ENCODE data around the gene MEGF6.
"Not testable (repeated sequence)": the region's sequence is repeated elsewhere in the genome, so short reads cannot be mapped to it uniquely, and the experiment has no call there.

MEGF6 gene

DNA sequence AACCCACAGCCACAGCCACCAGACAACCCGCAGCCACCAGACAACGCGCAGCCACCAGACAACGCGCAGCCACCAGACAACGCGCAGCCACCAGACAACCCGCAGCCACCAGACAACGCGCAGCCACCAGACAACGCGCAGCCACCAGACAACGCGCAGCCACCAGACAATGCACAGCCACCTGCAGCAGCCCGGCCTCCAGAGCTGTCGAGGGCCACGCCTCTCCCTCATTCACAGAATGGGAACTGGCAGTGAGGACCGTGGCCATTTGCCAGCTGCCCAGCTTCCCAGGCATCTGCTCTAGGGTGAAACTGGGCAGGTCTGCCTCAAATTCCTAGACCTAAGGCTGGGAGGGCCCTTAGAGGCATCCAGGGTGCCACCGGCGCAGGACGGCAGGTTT is 27.6 kb downstream of the MEGF6 start:
- not testable (repeated sequence) for H3K36me3 ChIP-seq (ENCODE audit: control insufficient read depth in 2 of 2, insufficient read depth in 2 of 2, low read length in 2 of 2); H3K9me3 ChIP-seq (ENCODE audit: control insufficient read depth in 2 of 2, low read length in 2 of 2); H3K27me3 ChIP-seq (ENCODE audit: control insufficient read depth in 2 of 2, insufficient read depth in 2 of 2, low read length in 2 of 2); H3K27ac ChIP-seq (ENCODE audit: low read depth in 2 of 2, low read length in 2 of 2); H3K4me3 ChIP-seq (ENCODE audit: low read length in 2 of 2); H3K4me1 ChIP-seq (ENCODE audit: control insufficient read depth in 2 of 2, insufficient read depth in 2 of 2, low read length in 2 of 2); H3K9ac ChIP-seq (ENCODE audit: low read depth in 1 of 2, low read length in 2 of 2)

DNA sequence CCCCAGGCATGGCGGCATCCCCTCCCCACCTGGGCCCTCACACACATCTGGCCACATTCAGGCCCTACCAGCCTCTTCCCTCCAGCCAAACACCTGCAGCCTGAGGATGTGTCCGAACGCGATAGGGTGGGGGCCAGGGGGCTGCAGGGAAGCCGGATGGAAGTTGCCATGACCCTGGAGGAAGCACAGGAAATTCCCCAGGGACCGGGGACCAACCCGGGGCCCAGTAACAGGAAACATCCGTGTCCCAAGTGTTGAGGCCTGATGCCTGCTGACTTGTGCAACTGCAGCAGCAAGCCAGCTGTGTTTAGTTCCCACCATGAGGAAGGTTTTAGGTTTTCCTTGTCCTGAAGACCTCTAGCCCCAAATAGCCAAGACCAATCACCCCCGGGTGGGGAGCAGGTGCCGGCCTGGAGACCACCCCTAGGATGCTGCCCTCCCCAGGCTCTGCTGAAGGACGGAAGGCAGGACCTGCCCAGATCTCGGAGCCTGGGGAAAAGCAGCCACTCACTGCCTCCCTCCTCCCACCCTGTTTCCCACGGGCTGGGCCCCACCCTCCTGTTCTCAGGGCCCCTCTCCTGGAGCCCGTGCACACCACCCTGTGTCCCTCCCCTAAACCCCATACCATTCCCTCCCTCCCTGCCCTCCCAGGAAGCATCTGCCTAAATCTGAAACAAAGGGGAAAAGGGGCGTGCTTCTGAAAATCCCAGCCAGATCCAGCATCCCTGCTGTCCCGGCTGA is 29.8 kb downstream of the MEGF6 start:
- no peak overlapping the region for H3K4me3 ChIP-seq (ENCODE audit: low read length in 2 of 2)
- no peaks in the 10 kb centered on the region for H3K27me3 ChIP-seq (ENCODE audit: control insufficient read depth in 2 of 2, insufficient read depth in 2 of 2, low read length in 2 of 2)
- H3K9ac ChIP-seq (ENCODE audit: low read depth in 1 of 2, low read length in 2 of 2): no peak overlapping the region
- no peaks in the 10 kb centered on the region for H3K4me1 ChIP-seq (ENCODE audit: control insufficient read depth in 2 of 2, insufficient read depth in 2 of 2, low read length in 2 of 2)
- no peaks in the 10 kb centered on the region for H3K9me3 ChIP-seq (ENCODE audit: control insufficient read depth in 2 of 2, low read length in 2 of 2)
- H3K36me3 ChIP-seq (ENCODE audit: control insufficient read depth in 2 of 2, insufficient read depth in 2 of 2, low read length in 2 of 2): no peaks in the 10 kb centered on the region
- H3K27ac ChIP-seq (ENCODE audit: low read depth in 2 of 2, low read length in 2 of 2): no peak overlapping the region

DNA sequence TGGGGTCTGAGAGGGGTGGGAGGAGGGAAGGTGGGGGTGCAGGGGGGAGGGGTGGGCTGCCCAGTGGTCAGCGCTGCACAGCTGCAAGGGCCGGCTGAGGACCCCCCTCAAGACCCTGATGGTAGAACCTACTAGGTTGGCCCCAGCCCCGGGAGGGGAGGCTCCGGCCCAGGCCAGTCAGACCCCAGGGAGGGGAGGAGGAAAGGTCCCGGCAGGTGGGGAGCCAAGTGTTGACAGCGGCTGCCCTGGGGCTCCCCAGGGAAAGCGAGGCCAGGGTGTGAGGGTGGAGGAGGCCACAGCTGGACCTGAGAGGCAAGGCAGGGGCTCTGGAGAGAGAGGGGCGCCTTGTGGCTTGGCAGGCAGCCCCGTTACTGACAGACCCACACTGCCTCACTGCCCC is 31.1 kb downstream of the MEGF6 start:
- Histone ChIP-seq H3K4me3 (ENCODE audit: low read length in 2 of 2) (no peak overlapping the region), H3K9ac (ENCODE audit: low read depth in 1 of 2, low read length in 2 of 2) (no peak overlapping the region), H3K27me3 (ENCODE audit: control insufficient read depth in 2 of 2, insufficient read depth in 2 of 2, low read length in 2 of 2) (no peaks in the 10 kb centered on the region), H3K27ac (ENCODE audit: low read depth in 2 of 2, low read length in 2 of 2) (no peak overlapping the region), H3K4me1 (ENCODE audit: control insufficient read depth in 2 of 2, insufficient read depth in 2 of 2, low read length in 2 of 2) (no peaks in the 10 kb centered on the region), H3K36me3 (ENCODE audit: control insufficient read depth in 2 of 2, insufficient read depth in 2 of 2, low read length in 2 of 2) (no peaks in the 10 kb centered on the region), H3K9me3 (ENCODE audit: control insufficient read depth in 2 of 2, low read length in 2 of 2) (no peaks in the 10 kb centered on the region)

DNA sequence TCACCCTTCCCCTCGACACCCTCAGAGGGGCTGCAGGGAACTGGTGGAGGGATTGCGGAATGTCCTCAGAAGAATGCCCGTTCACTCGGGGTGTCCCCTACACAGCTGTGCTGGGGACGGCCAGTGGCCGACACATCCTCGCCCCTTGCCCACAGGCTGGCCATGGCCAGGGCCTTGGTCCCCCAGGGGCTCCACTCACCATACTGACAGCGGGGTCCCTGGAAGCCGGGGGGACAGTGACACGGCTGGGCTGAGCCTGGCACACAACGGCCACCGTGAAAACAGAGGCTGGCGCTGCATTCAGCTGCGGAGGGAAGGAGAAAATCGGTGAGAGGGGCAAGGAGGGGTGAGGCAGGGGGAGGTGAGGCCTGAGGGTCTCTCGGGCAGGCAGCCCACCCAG is 31.7 kb downstream of the MEGF6 start:
- Histone ChIP-seq H3K9ac (ENCODE audit: low read depth in 1 of 2, low read length in 2 of 2) (no peak overlapping the region), H3K36me3 (ENCODE audit: control insufficient read depth in 2 of 2, insufficient read depth in 2 of 2, low read length in 2 of 2) (no peaks in the 10 kb centered on the region), H3K27me3 (ENCODE audit: control insufficient read depth in 2 of 2, insufficient read depth in 2 of 2, low read length in 2 of 2) (no peaks in the 10 kb centered on the region), H3K4me3 (ENCODE audit: low read length in 2 of 2) (no peak overlapping the region), H3K9me3 (ENCODE audit: control insufficient read depth in 2 of 2, low read length in 2 of 2) (no peaks in the 10 kb centered on the region), H3K4me1 (ENCODE audit: control insufficient read depth in 2 of 2, insufficient read depth in 2 of 2, low read length in 2 of 2) (no peaks in the 10 kb centered on the region), H3K27ac (ENCODE audit: low read depth in 2 of 2, low read length in 2 of 2) (no peak overlapping the region)

DNA sequence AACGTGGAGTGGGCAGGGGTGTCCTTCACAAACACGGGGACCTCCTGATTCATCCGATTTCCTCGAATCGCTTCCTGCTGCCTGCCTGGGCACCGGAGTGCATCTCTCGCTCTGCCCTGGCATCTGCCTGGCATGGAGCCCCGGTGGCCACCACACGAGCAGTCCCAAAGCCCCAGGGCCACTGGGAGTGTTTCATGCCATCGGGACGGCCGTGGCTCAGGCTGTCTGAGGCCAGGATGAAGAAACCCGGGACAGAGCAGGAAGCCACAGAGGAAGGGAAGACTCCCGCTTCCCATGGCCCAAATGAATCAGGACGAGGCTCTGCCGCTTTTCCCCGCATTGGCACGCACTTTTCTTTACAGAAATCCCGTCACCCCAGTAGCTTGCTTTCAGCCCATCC is 32.4 kb downstream of the MEGF6 start:
- H3K27me3 ChIP-seq (ENCODE audit: control insufficient read depth in 2 of 2, insufficient read depth in 2 of 2, low read length in 2 of 2): no peaks in the 10 kb centered on the region
- no peaks in the 10 kb centered on the region for H3K36me3 ChIP-seq (ENCODE audit: control insufficient read depth in 2 of 2, insufficient read depth in 2 of 2, low read length in 2 of 2)
- no peaks in the 10 kb centered on the region for H3K4me1 ChIP-seq (ENCODE audit: control insufficient read depth in 2 of 2, insufficient read depth in 2 of 2, low read length in 2 of 2)
- H3K9ac ChIP-seq (ENCODE audit: low read depth in 1 of 2, low read length in 2 of 2): no peak overlapping the region
- no peaks in the 10 kb centered on the region for H3K9me3 ChIP-seq (ENCODE audit: control insufficient read depth in 2 of 2, low read length in 2 of 2)
- H3K27ac ChIP-seq (ENCODE audit: low read depth in 2 of 2, low read length in 2 of 2): no peak overlapping the region
- no peak overlapping the region for H3K4me3 ChIP-seq (ENCODE audit: low read length in 2 of 2)

DNA sequence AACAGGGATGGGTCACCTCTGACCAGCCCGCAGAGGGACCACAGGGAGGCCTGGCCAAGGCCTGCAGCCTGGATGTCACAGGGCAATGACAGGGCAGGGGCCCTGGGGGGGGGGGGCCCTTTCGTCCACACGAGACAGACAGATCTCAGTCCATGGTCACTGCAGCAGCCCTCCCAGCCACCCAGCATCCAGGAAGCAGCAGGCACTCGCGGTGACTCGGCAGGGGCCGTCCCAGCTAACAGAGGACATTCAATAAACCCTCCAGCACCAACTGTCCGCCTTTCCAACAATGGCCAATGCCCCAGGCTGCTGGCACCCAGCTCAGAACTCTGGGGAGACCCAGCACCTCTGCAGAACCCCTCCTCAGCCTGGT is 32.9 kb downstream of the MEGF6 start:
- no peak overlapping the region for H3K9ac ChIP-seq (ENCODE audit: low read depth in 1 of 2, low read length in 2 of 2)
- no peaks in the 10 kb centered on the region for H3K9me3 ChIP-seq (ENCODE audit: control insufficient read depth in 2 of 2, low read length in 2 of 2)
- H3K4me3 ChIP-seq (ENCODE audit: low read length in 2 of 2): no peak overlapping the region
- H3K27ac ChIP-seq (ENCODE audit: low read depth in 2 of 2, low read length in 2 of 2): no peak overlapping the region
- H3K36me3 ChIP-seq (ENCODE audit: control insufficient read depth in 2 of 2, insufficient read depth in 2 of 2, low read length in 2 of 2): no peaks in the 10 kb centered on the region
- H3K4me1 ChIP-seq (ENCODE audit: control insufficient read depth in 2 of 2, insufficient read depth in 2 of 2, low read length in 2 of 2): no peaks in the 10 kb centered on the region
- H3K27me3 ChIP-seq (ENCODE audit: control insufficient read depth in 2 of 2, insufficient read depth in 2 of 2, low read length in 2 of 2): no peaks in the 10 kb centered on the region

DNA sequence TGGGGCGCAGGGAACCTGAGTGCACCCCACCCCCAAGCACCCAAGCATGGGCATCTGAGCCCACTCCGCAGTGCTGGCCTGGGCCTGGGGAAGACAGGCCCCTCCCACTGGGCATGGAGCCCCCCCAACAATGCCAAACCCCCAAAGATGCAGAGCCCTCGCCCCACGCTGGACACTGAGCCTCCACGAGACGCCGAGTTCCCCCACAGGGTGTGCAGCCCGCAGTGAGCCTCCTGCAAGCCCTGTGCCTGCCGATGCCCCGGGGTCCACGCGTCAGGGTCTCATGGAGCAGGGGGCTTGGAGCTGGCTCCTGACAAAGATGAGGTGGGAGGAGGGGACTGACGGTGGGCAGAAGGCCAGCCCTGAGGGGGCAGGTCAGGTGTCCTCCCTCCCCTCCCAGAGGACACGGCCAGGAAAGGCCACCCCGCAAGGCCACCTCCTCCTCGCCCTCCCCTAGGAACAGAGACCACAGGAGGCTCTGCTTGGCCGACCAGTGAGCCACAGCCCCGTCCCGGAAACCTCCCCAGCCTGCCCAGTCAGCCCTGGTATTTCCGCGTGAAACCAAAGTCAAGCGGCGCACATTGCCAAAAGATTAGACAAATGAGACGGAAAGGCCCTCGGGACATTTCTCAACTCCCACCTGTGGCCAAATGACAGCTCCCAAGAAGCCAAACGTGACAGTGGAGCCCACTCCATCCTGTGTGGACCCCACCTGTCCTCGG is 33.4 kb downstream of the MEGF6 start:
- H3K9ac ChIP-seq (ENCODE audit: low read depth in 1 of 2, low read length in 2 of 2): no peak overlapping the region

DNA sequence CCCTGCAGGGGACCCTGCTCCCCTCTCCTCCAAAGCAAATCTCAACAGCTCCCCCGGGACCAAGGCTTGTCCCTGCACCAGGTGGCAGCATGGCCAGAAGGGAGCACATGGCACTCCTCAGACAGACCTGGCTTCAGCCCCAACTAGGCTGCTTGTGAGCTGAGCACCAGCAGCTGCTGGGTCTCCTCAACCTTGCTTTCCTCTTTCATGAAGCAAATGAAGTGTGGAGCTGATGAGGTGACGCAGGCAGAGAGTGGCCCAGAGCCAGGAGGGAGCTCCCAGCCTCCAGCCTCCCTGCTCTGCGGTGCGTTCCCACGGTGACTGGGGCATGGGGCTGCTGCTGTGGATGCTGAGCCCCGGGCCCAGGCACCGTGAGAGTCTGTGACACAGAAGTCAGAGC is 34.0 kb downstream of the MEGF6 start:
- Histone ChIP-seq H3K4me3 (ENCODE audit: low read length in 2 of 2) (no peak overlapping the region), H3K9me3 (ENCODE audit: control insufficient read depth in 2 of 2, low read length in 2 of 2) (no peaks in the 10 kb centered on the region), H3K27me3 (ENCODE audit: control insufficient read depth in 2 of 2, insufficient read depth in 2 of 2, low read length in 2 of 2) (no peaks in the 10 kb centered on the region), H3K27ac (ENCODE audit: low read depth in 2 of 2, low read length in 2 of 2) (no peak overlapping the region), H3K4me1 (ENCODE audit: control insufficient read depth in 2 of 2, insufficient read depth in 2 of 2, low read length in 2 of 2) (no peaks in the 10 kb centered on the region), H3K9ac (ENCODE audit: low read depth in 1 of 2, low read length in 2 of 2) (no peak overlapping the region), H3K36me3 (ENCODE audit: control insufficient read depth in 2 of 2, insufficient read depth in 2 of 2, low read length in 2 of 2) (no peaks in the 10 kb centered on the region)

More for the DNA sequence above, 33.4 kb downstream of the MEGF6 start:
- H3K9me3 ChIP-seq (ENCODE audit: control insufficient read depth in 2 of 2, low read length in 2 of 2): no peaks in the 10 kb centered on the region
- no peaks in the 10 kb centered on the region for H3K27me3 ChIP-seq (ENCODE audit: control insufficient read depth in 2 of 2, insufficient read depth in 2 of 2, low read length in 2 of 2)
- no peaks in the 10 kb centered on the region for H3K4me1 ChIP-seq (ENCODE audit: control insufficient read depth in 2 of 2, insufficient read depth in 2 of 2, low read length in 2 of 2)
- no peak overlapping the region for H3K27ac ChIP-seq (ENCODE audit: low read depth in 2 of 2, low read length in 2 of 2)
- no peak overlapping the region for H3K4me3 ChIP-seq (ENCODE audit: low read length in 2 of 2)
- no peaks in the 10 kb centered on the region for H3K36me3 ChIP-seq (ENCODE audit: control insufficient read depth in 2 of 2, insufficient read depth in 2 of 2, low read length in 2 of 2)

DNA sequence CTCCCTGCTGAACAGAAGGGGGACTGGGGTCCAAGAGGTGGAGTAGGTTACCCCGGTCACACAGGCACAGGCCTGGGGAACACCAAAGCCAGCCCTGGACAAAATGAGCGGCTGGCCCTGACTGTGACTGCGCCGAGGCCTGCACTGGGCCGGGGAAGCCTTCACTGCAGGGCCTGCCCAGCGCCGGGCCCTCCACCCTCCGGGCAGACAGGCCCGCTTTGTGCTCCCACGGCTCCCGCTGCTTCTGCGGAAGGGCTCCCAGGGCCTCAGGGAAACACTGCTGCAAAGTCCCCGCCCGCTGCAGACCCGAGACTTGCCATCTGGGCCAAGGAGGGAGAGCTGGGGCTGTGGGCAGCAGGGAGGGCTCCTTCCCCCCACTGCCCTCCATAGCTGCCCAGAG is 35.3 kb downstream of the MEGF6 start:
- Histone ChIP-seq H3K4me1 (ENCODE audit: control insufficient read depth in 2 of 2, insufficient read depth in 2 of 2, low read length in 2 of 2) (no peaks in the 10 kb centered on the region), H3K4me3 (ENCODE audit: low read length in 2 of 2) (no peak overlapping the region), H3K9ac (ENCODE audit: low read depth in 1 of 2, low read length in 2 of 2) (no peak overlapping the region), H3K36me3 (ENCODE audit: control insufficient read depth in 2 of 2, insufficient read depth in 2 of 2, low read length in 2 of 2) (no peaks in the 10 kb centered on the region), H3K27me3 (ENCODE audit: control insufficient read depth in 2 of 2, insufficient read depth in 2 of 2, low read length in 2 of 2) (no peaks in the 10 kb centered on the region), H3K9me3 (ENCODE audit: control insufficient read depth in 2 of 2, low read length in 2 of 2) (no peaks in the 10 kb centered on the region), H3K27ac (ENCODE audit: low read depth in 2 of 2, low read length in 2 of 2) (no peak overlapping the region)

DNA sequence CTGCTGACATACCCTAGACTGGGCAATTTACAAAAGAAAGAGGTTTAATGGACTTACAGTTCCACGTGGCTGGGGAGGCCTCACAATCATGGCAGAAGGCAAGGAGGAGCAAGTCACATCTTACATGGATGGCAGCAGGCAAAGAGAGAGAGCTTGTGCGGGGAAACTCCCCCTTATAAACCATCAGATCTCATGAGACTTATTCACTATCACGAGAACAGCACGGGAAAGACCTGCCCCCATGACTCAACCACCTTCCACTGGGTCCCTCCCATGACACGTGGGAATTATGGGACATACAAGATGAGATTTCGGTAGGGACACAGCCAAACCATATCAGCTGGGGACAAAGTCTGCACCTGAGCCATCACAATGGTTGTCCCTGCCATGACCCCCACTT is 35.8 kb downstream of the MEGF6 start:
- not testable (repeated sequence) for H3K36me3 ChIP-seq (ENCODE audit: control insufficient read depth in 2 of 2, insufficient read depth in 2 of 2, low read length in 2 of 2); H3K9ac ChIP-seq (ENCODE audit: low read depth in 1 of 2, low read length in 2 of 2)

More for the DNA sequence above, 35.8 kb downstream of the MEGF6 start:
- H3K4me1 ChIP-seq (ENCODE audit: control insufficient read depth in 2 of 2, insufficient read depth in 2 of 2, low read length in 2 of 2); H3K4me3 ChIP-seq (ENCODE audit: low read length in 2 of 2); H3K27ac ChIP-seq (ENCODE audit: low read depth in 2 of 2, low read length in 2 of 2); H3K27me3 ChIP-seq (ENCODE audit: control insufficient read depth in 2 of 2, insufficient read depth in 2 of 2, low read length in 2 of 2); H3K9me3 ChIP-seq (ENCODE audit: control insufficient read depth in 2 of 2, low read length in 2 of 2): not testable (repeated sequence)
